ENCODE data around the gene RINL.
"Not testable (repeated sequence)": the region's sequence is repeated elsewhere in the genome, so short reads cannot be mapped to it uniquely, and the experiment has no call there.

The RINL gene

GRCh38 chr19:38904581-38905539 is 26.8 kb upstream of the RINL start:
- no peak for DNase-seq

- no peak for DNase-seq
Observed at GRCh38 chr19:38901683-38902082, 23.6 kb upstream of the RINL start.

GRCh38 chr19:38900743-38901190 is 22.7 kb upstream of the RINL start:
- no peak for DNase-seq

GRCh38 chr19:38900202-38900629 is 22.1 kb upstream of the RINL start:
- peak; percentile 34 for DNase-seq

GRCh38 chr19:38899447-38900201 is 21.5 kb upstream of the RINL start, which contains the start of the genes NFKBIB and SIRT2:
TSS of gene NFKBIB (plus strand) at chr19:38899969. CDS start at chr19:38900033, 64 bp downstream.
TSS of gene SIRT2 (minus strand) at chr19:38899618. CDS start at chr19:38899521, 97 bp downstream.
- peak; percentile 97 for DNase-seq

GRCh38 chr19:38898788-38899446 is 20.8 kb upstream of the RINL start:
- DNase-seq = no peak

GRCh38 chr19:38894968-38895367 is 16.9 kb upstream of the RINL start:
- no peak for DNase-seq

- DNase-seq = no peak
Observed at GRCh38 chr19:38893341-38893771, 15.3 kb upstream of the RINL start.

- no peak for DNase-seq
Observed at GRCh38 chr19:38892841-38893240, 14.8 kb upstream of the RINL start.

GRCh38 chr19:38891771-38892170 is 13.7 kb upstream of the RINL start:
- no peak for DNase-seq

GRCh38 chr19:38890686-38891085 is 12.6 kb upstream of the RINL start:
- DNase-seq = no peak

GRCh38 chr19:38889803-38890202 is 11.7 kb upstream of the RINL start:
- DNase-seq = no peak

- DNase-seq = no peak
Observed at GRCh38 chr19:38888876-38889275, 10.8 kb upstream of the RINL start.

- DNase-seq = not testable (repeated sequence)
Observed at GRCh38 chr19:38884691-38885090, 6.6 kb upstream of the RINL start.

GRCh38 chr19:38883286-38883685 is 5.2 kb upstream of the RINL start:
- DNase-seq = no peak

- DNase-seq = no peak
Observed at GRCh38 chr19:38880882-38881609, 3.0 kb upstream of the RINL start.

- no peak for DNase-seq
Observed at GRCh38 chr19:38880076-38880881, 2.2 kb upstream of the RINL start.

- no peak for DNase-seq
Observed at GRCh38 chr19:38879400-38879751, 1.3 kb upstream of the RINL start.

- no peak for DNase-seq
Observed at GRCh38 chr19:38878575-38879399, 712 bp upstream of the RINL start.

- DNase-seq = no peak
Observed at GRCh38 chr19:38875656-38876395, 2.2 kb downstream of the RINL start.

Data from NCI-H1092 treated with DMSO at 0.1 percent for 48 hours (cell line).